ENCODE measurements around the gene PALM2AKAP2.

DNA sequence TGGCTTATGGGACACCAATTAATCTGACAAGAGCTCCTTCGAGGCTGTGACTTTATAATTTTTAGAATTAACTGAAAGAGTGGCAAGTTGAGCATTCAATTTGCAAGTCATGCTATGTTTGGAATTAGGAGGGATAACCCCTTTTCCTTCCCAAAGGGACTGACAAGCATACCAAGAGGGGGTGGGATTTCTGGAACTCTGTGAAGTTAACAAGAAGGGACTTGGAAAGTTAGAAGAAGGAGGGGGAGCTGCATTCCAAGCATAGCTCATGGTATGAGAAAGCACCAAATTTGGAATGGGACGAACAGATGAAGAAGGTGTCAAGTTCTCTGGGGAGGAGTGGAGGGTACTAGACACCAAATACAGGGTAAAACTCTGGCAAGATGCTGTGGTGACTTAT lies 8.9 kb upstream of the PALM2AKAP2 start:
- no peak for TF ChIP-seq POLR2A (IDR thresholded peaks at IDR 0.05)
- TF ChIP-seq, protein P1, sequence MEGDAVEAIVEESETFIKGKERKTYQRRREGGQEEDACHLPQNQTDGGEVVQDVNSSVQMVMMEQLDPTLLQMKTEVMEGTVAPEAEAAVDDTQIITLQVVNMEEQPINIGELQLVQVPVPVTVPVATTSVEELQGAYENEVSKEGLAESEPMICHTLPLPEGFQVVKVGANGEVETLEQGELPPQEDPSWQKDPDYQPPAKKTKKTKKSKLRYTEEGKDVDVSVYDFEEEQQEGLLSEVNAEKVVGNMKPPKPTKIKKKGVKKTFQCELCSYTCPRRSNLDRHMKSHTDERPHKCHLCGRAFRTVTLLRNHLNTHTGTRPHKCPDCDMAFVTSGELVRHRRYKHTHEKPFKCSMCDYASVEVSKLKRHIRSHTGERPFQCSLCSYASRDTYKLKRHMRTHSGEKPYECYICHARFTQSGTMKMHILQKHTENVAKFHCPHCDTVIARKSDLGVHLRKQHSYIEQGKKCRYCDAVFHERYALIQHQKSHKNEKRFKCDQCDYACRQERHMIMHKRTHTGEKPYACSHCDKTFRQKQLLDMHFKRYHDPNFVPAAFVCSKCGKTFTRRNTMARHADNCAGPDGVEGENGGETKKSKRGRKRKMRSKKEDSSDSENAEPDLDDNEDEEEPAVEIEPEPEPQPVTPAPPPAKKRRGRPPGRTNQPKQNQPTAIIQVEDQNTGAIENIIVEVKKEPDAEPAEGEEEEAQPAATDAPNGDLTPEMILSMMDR (IDR thresholded peaks at IDR 0.05), result no peak
